Esophagus muscularis mucosa (tissue), 4 donors: Measurements from ENCODE around the gene MRPL21. TPM values are rescaled to one million over a fixed set of nuclear protein-coding genes. Genes with fewer than 3 reads are reported as not detected.
A peak's percentile ranks its signal among the peaks of the same experiment; 100 is the strongest.

Source experiments
- DNase-seq: peaks from one replicate; pipeline ENCODE4 v3.0.0-alpha.2; 2017; ENCODE audit errors: extremely low spot score
- H3K27ac ChIP-seq, 4 donors: fragments of 200-600 bp; sonication (generic); replicated peaks in 1 of 4; 1 replicate in 3 of 4; 2 replicates in 1 of 4; pipeline ENCODE4 v1.5.1; 2016 to 2019; ENCODE audit warnings: mild to moderate bottlenecking in 1 of 4
- H3K27me3 ChIP-seq, 4 donors: fragments of 200-600 bp; sonication (generic); one replicate each; pipeline versions ENCODE4 v1.5.1 to v1.6.0; 2016 to 2019
- H3K36me3 ChIP-seq, 4 donors: fragments of 200-600 bp; sonication (generic); one replicate each; pipeline ENCODE4 v1.5.1; 2016 to 2019
- H3K4me1 ChIP-seq, 4 donors: fragments of 200-600 bp; sonication (generic); one replicate each; pipeline ENCODE4 v1.5.1; 2016 to 2019
- H3K4me3 ChIP-seq, 4 donors: fragments of 200-600 bp; sonication (generic); 1 replicate in 2 of 4; 2 replicates in 2 of 4; pipeline ENCODE4 v1.5.1; 2016 to 2019; ENCODE audit warnings: mild to moderate bottlenecking in 4 of 4, moderate library complexity in 1 of 4
- H3K9me3 ChIP-seq, 4 donors: fragments of 200-600 bp; sonication (generic); 1 replicate in 3 of 4; 2 replicates in 1 of 4; pipeline ENCODE4 v1.5.1; 2016 to 2019
- CTCF ChIP-seq, 3 experiments: fragments of 200-600 bp in 2 of 3; fragments of 450-650 bp in 1 of 3; sonication (generic) in 2 of 3; IDR thresholded peaks; one replicate each; pipeline ENCODE4 v1.5.1; 2017 to 2019; ENCODE audit warnings: antibody characterized with exemption in 3 of 3, mild to moderate bottlenecking in 2 of 3, moderate library complexity in 1 of 3
- EP300 ChIP-seq: sonication (generic); formaldehyde crosslinking; IDR thresholded peaks from one replicate; pipeline ENCODE4 v1.6.1; 2017; ENCODE audit warnings: antibody characterized with exemption
- POLR2A ChIP-seq: fragments of 450-650 bp; IDR thresholded peaks from one replicate; pipeline ENCODE4 v1.6.1; 2017; ENCODE audit warnings: antibody characterized with exemption, moderate library complexity, mild to moderate bottlenecking, low read depth
- POLR2AphosphoS5 ChIP-seq, 2 donors: sonication (generic); formaldehyde crosslinking; IDR thresholded peaks; one replicate each; pipeline ENCODE4 v1.6.1; 2017; ENCODE audit warnings: antibody characterized with exemption in 2 of 2
- WGBS: methylation state at CpG from one replicate; pipeline ENCODE4 v1.1.5; 2018; 5-methylcytosine and 5-hydroxymethylcytosine counted together
- intact Hi-C: fragments of 100-400 bp; cut with DNase I; formaldehyde crosslinking; loops from one replicate; pipeline ENCODE4 v1.15.1; 2023
- total RNA-seq, 4 donors: library from RNA; depleted of rRNA; stranded (reverse); fragments of >200 nt; gene quantifications; one replicate each; pipeline versions ENCODE4 v1.1.0 to v1.2.1, GENCODE V29; 2016

The MRPL21 gene
- total RNA-seq, 4 donors from 2014 or later = 47.2 to 66.2 (median 51.2) TPM

- no peak for DNase-seq
These were observed 31.2 kb downstream of the MRPL21 start for GRCh38 chr11:68872216-68873003.

GRCh38 chr11:68870470-68870869 is 33.2 kb downstream of the MRPL21 start:
- intact Hi-C loops = no loop called here
- TF ChIP-seq CTCF (IDR thresholded peaks at IDR 0.05) = peak in 2 of 3 experiments; percentile 13 to 16
- no peak for TF ChIP-seq EP300
- no peaks in the 10 kb centered on the region for H3K9me3 ChIP-seq
- H3K27me3 ChIP-seq = no peaks in the 10 kb centered on the region
- peaks cover 0 to 34% (median 12%) of the 10 kb centered on the region in 4 donors for H3K4me1 ChIP-seq
- WGBS = 47% methylated on average over 9 of the region's 9 CpGs
- H3K36me3 ChIP-seq = no peaks in the 10 kb centered on the region
- peak overlapping the region; percentile 39 to 56 (median 51) for H3K4me3 ChIP-seq
- H3K27ac ChIP-seq = peak overlapping the region in 1 of 4 donors; percentile 61
- no peak for DNase-seq

More at GRCh38 chr11:68872216-68873003, 31.2 kb downstream of the MRPL21 start:
- H3K9me3 ChIP-seq = no peaks in the 10 kb centered on the region
- WGBS = 80% methylated on average over 12 of the region's 12 CpGs
- H3K27ac ChIP-seq = no peak overlapping the region
- no peak overlapping the region for H3K4me3 ChIP-seq
- intact Hi-C loops = no loop called here
- H3K27me3 ChIP-seq = no peaks in the 10 kb centered on the region
- TF ChIP-seq CTCF (IDR thresholded peaks at IDR 0.05) (no peak), POLR2A (no peak), EP300 (no peak), POLR2AphosphoS5 (IDR thresholded peaks at IDR 0.05) (no peak)
- H3K4me1 ChIP-seq = peaks cover 0 to 34% (median 12%) of the 10 kb centered on the region in 4 donors
- no peaks in the 10 kb centered on the region for H3K36me3 ChIP-seq

DNA sequence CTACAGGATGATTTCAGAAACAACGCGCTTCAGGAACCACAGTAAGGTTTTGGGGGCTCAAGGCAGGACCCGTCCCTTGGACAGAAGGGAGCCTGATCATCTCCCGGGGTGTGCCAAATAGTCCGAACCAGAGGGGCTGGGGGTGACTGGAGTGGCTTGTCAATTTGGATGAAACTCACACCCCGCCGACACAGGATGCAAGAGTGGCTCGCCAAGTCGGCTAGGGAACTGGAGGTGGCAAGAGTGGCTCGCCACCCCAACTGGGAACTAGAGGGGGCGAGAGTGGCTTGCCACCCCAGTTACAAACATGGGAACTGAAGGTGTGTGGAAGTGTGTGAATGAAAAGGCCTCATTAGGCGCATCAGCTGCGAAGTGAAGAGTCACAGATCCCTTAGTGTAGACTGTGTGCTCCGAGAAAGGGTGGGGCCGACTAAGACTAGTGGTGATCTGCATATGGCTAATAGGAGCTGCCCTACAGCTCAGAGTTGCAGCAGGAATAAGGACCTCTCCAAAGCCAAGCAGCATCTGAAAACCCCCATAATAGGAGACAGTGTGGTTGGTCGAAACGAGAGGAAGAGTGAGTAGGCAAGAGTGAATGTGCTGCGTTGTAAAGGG is 35.3 kb downstream of the MRPL21 start:
- Histone ChIP-seq H3K36me3 (no peaks in the 10 kb centered on the region), H3K9me3 (peaks cover 0 to 7% (median 0%) of the 10 kb centered on the region in 4 donors), H3K27me3 (no peaks in the 10 kb centered on the region), H3K27ac (no peak overlapping the region), H3K4me1 (peaks cover 0 to 22% (median 12%) of the 10 kb centered on the region in 4 donors), H3K4me3 (no peak overlapping the region)
- no peak for DNase-seq
- intact Hi-C loops = no loop called here
- TF ChIP-seq POLR2A = no peak
- no peak for TF ChIP-seq EP300
- no peak for TF ChIP-seq POLR2AphosphoS5 (IDR thresholded peaks at IDR 0.05)
- TF ChIP-seq CTCF (IDR thresholded peaks at IDR 0.05) = no peak
- 93% methylated on average over 15 of the region's 18 CpGs for WGBS

DNA sequence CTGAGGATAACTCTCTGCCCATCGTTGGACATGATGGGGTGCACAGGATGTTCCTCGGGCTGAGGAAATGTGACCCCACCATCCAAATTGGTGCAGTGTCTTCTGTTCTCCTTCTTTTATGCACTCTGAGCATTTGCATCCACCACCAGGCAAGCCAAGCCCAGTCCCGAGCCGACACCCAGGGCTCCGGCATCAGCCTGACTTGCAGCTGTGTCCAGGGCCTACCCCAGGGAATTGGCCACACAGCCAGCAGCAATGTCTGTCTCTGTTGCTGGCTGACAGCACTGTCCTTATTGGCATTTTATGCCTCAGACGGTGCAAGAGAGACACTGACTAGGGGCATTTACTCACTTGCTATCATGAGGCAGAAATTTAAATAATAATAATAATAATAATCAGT is 36.6 kb downstream of the MRPL21 start:
- Histone ChIP-seq H3K9me3 (peaks cover 0 to 7% (median 0%) of the 10 kb centered on the region in 4 donors), H3K27ac (no peak overlapping the region), H3K36me3 (no peaks in the 10 kb centered on the region), H3K27me3 (no peaks in the 10 kb centered on the region), H3K4me3 (no peak overlapping the region), H3K4me1 (peaks cover 0 to 19% (median 7%) of the 10 kb centered on the region in 4 donors)
- no peak for DNase-seq
- intact Hi-C loops = no loop called here
- WGBS = 80% methylated on average over 6 of the region's 6 CpGs
- TF ChIP-seq POLR2AphosphoS5 (IDR thresholded peaks at IDR 0.05) (no peak), POLR2A (no peak), CTCF (IDR thresholded peaks at IDR 0.05) (no peak), EP300 (no peak)
